ENCODE data around the gene GUK1.

DNA sequence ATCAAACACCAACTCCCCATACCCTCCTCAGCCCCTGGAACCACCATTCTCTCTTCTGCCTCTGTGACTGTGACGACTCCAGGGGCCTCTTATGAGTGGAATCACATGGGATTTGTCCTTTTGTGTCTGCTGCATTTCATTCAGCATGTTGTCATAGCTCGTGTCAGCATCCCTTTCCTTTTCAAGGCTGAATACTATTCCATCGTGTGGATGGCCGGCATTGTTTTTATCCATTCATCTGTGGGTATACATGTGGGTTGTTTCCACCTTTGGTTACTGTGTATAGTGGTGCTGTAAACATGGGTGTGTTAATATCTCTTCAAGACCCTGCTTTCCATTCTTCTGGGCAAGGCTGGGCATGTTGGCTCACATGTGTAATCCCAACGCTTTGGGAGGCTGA lies 50.7 kb downstream of the GUK1 start:
- TF ChIP-seq, protein P1, sequence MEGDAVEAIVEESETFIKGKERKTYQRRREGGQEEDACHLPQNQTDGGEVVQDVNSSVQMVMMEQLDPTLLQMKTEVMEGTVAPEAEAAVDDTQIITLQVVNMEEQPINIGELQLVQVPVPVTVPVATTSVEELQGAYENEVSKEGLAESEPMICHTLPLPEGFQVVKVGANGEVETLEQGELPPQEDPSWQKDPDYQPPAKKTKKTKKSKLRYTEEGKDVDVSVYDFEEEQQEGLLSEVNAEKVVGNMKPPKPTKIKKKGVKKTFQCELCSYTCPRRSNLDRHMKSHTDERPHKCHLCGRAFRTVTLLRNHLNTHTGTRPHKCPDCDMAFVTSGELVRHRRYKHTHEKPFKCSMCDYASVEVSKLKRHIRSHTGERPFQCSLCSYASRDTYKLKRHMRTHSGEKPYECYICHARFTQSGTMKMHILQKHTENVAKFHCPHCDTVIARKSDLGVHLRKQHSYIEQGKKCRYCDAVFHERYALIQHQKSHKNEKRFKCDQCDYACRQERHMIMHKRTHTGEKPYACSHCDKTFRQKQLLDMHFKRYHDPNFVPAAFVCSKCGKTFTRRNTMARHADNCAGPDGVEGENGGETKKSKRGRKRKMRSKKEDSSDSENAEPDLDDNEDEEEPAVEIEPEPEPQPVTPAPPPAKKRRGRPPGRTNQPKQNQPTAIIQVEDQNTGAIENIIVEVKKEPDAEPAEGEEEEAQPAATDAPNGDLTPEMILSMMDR (IDR thresholded peaks at IDR 0.05; ENCODE audit: borderline replicate concordance, extremely low read depth, low read length, poor library complexity, severe bottlenecking), result no peak
- TF ChIP-seq EZH2 (IDR thresholded peaks at IDR 0.05; ENCODE audit: borderline replicate concordance, low read depth, low read length, severe bottlenecking), result no peak
